Thymus (tissue), 14 donors: ENCODE measurements around the gene DDX6. TPM values are rescaled to one million over a fixed set of nuclear protein-coding genes. Genes with fewer than 3 reads are reported as not detected.
"Not testable (repeated sequence)": the region's sequence is repeated elsewhere in the genome, so short reads cannot be mapped to it uniquely, and the experiment has no call there.

Source experiments
- DNase-seq, 9 donors: peaks; one replicate each; pipeline ENCODE4 v3.0.0-alpha.2; 2013; ENCODE audit warnings: low spot score in 9 of 9, low read depth in 6 of 9, missing footprints in 1 of 9
- H3K27ac ChIP-seq, 2 donors: one replicate each; pipeline ENCODE4 v1.5.1; 2013; ENCODE audit warnings: control low read depth in 1 of 2, low read depth in 1 of 2, low read length in 1 of 2, mild to moderate bottlenecking in 1 of 2, moderate library complexity in 1 of 2
- H3K27me3 ChIP-seq, 2 donors: one replicate each; pipeline ENCODE4 v1.5.1; 2013; ENCODE audit warnings: low read length in 1 of 2; ENCODE audit not compliant: control insufficient read depth in 2 of 2, insufficient read depth in 1 of 2
- H3K36me3 ChIP-seq, 2 donors: one replicate each; pipeline ENCODE4 v1.5.1; 2013; ENCODE audit warnings: low read length in 1 of 2, mild to moderate bottlenecking in 1 of 2, moderate library complexity in 1 of 2; ENCODE audit not compliant: control insufficient read depth in 2 of 2, insufficient read depth in 2 of 2
- H3K4me1 ChIP-seq, 2 donors: one replicate each; pipeline ENCODE4 v1.5.1; 2013; ENCODE audit warnings: low read length in 2 of 2; ENCODE audit not compliant: control insufficient read depth in 2 of 2, insufficient read depth in 2 of 2
- H3K4me3 ChIP-seq, 2 donors: one replicate each; pipeline ENCODE4 v1.5.1; 2013; ENCODE audit warnings: low read length in 2 of 2, control low read depth in 1 of 2, mild to moderate bottlenecking in 1 of 2
- H3K9me3 ChIP-seq, 2 donors: one replicate each; pipeline ENCODE4 v1.5.1; 2013; ENCODE audit warnings: low read length in 1 of 2, mild to moderate bottlenecking in 1 of 2; ENCODE audit not compliant: control insufficient read depth in 2 of 2, insufficient read depth in 1 of 2
- whole genome bisulfite sequencing: extraction: QIAGEN DNeasy Blood & Tissue Kit; methylation state at CpG from one replicate; pipeline ENCODE4 v1.1.7; 2013; 5-methylcytosine and 5-hydroxymethylcytosine counted together
- long read RNA-seq, 10 donors: transcript quantifications; one replicate each; lab custom pipeline, GENCODE V29; 2026
- polyA plus RNA-seq: library from polyadenylated mRNA; stranded (reverse); fragments of 200-250 nt; gene quantifications from one replicate; pipeline ENCODE4 v1.2.3, GENCODE V29; 2013
- total RNA-seq: library from RNA; stranded (reverse); fragments of 120-200 nt; gene quantifications from one replicate; pipeline ENCODE4 v1.2.4, GENCODE V29; 2013
- donor health status: healthy.

DDX6 gene, protein sequence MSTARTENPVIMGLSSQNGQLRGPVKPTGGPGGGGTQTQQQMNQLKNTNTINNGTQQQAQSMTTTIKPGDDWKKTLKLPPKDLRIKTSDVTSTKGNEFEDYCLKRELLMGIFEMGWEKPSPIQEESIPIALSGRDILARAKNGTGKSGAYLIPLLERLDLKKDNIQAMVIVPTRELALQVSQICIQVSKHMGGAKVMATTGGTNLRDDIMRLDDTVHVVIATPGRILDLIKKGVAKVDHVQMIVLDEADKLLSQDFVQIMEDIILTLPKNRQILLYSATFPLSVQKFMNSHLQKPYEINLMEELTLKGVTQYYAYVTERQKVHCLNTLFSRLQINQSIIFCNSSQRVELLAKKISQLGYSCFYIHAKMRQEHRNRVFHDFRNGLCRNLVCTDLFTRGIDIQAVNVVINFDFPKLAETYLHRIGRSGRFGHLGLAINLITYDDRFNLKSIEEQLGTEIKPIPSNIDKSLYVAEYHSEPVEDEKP
- 71.1 TPM for total RNA-seq
- 54.4 TPM for polyA plus RNA-seq
- long read RNA-seq, donor 1, full-length matches to known transcripts: 6 of 6 reads
- long read RNA-seq, donor 1, partial matches to known transcripts: 0 of 6 reads
- long read RNA-seq, donor 1, other reads (novel, unspliced or antisense): 0 of 6 reads
- long read RNA-seq, donor 2: 0 reads
- long read RNA-seq, donor 3, full-length matches to known transcripts: 18 of 18 reads
- long read RNA-seq, donor 3, partial matches to known transcripts: 0 of 18 reads
- long read RNA-seq, donor 3, other reads (novel, unspliced or antisense): 0 of 18 reads
- long read RNA-seq, donor 4, full-length matches to known transcripts: 17 of 17 reads
- long read RNA-seq, donor 4, partial matches to known transcripts: 0 of 17 reads
- long read RNA-seq, donor 4, other reads (novel, unspliced or antisense): 0 of 17 reads
- long read RNA-seq, donor 5, full-length matches to known transcripts: 16 of 16 reads
- long read RNA-seq, donor 5, partial matches to known transcripts: 0 of 16 reads
- long read RNA-seq, donor 5, other reads (novel, unspliced or antisense): 0 of 16 reads
- long read RNA-seq, donor 6, full-length matches to known transcripts: 16 of 16 reads
- long read RNA-seq, donor 6, partial matches to known transcripts: 0 of 16 reads
- long read RNA-seq, donor 6, other reads (novel, unspliced or antisense): 0 of 16 reads
- long read RNA-seq, donor 7, full-length matches to known transcripts: 13 of 13 reads
- long read RNA-seq, donor 7, partial matches to known transcripts: 0 of 13 reads
- long read RNA-seq, donor 7, other reads (novel, unspliced or antisense): 0 of 13 reads
- long read RNA-seq, donor 8, full-length matches to known transcripts: 7 of 7 reads
- long read RNA-seq, donor 8, partial matches to known transcripts: 0 of 7 reads
- long read RNA-seq, donor 8, other reads (novel, unspliced or antisense): 0 of 7 reads
- long read RNA-seq, donor 9, full-length matches to known transcripts: 18 of 24 reads
- long read RNA-seq, donor 9, partial matches to known transcripts: 6 of 24 reads
- long read RNA-seq, donor 9, other reads (novel, unspliced or antisense): 0 of 24 reads
- long read RNA-seq, donor 10, transcript DDX6-205 (2 exons, 738 nt): major isoform, 16 of 21 reads
- long read RNA-seq, donor 10, partial matches to known transcripts: 5 of 21 reads
- long read RNA-seq, donor 10, other reads (novel, unspliced or antisense): 0 of 21 reads

DNA sequence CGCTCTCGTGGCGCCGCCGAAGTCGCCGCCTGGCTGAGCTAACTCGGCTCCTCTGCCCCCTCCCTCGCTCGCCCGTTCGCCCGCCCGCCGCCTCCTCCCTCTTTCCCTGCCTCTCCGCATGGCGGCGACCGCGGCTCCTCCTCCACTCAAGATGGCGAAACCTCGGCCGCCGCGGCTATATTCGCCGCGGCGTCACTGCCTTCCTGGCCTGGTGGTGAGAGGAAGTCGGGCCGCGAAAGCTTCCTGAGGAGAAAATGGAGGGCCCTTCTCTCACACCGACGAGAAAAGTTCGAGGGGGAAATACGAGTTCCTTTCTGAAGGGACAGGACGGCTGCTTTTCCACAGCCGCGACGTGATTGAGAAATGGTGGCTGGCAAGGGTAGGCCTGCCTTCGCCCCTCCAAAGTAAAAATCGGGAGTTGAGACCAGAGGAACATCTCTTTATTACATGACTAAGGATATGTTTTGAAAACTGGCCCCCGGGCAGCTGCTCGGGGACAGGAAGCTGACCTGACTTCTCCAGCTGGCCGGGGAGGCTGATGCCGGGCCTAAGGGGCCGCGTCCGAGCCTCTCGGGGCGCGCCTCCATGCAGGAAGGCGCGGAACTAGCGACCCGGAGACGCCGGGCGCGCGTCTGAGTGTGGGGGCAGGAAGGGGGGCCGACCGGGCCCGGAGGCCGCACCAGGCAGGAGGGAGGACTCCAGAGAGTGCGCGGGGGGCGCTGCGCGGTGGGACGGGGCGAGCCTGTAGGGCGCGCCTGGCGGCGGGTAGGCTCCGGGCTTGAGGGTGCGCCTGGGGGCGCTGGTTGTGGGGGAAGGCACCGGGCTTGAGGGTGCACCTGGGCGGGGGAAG, at the start of gene DDX6:
Gene DDX6 (minus strand): TSS at position 54 of the 850 bp plus-strand sequence. CDS start 4,913 bp downstream, outside the sequence.
- Histone ChIP-seq H3K9me3 (peaks cover 0 to 1% of the 10 kb centered on the region in 2 donors), H3K4me3 (peak within 1 kb of the TSS; percentile 95 to 99), H3K36me3 (peaks cover 0 to 5% of the 10 kb centered on the region in 2 donors), H3K27me3 (no peaks in the 10 kb centered on the region), H3K27ac (peak within 1 kb of the TSS; percentile 100), H3K4me1 (peaks cover 16 to 29% of the 10 kb centered on the region in 2 donors)
- WGBS: under 1% methylated on average over 81 of the region's 81 CpGs
- DNase-seq: peak; percentile 68 to 93 (median 82)

DNA sequence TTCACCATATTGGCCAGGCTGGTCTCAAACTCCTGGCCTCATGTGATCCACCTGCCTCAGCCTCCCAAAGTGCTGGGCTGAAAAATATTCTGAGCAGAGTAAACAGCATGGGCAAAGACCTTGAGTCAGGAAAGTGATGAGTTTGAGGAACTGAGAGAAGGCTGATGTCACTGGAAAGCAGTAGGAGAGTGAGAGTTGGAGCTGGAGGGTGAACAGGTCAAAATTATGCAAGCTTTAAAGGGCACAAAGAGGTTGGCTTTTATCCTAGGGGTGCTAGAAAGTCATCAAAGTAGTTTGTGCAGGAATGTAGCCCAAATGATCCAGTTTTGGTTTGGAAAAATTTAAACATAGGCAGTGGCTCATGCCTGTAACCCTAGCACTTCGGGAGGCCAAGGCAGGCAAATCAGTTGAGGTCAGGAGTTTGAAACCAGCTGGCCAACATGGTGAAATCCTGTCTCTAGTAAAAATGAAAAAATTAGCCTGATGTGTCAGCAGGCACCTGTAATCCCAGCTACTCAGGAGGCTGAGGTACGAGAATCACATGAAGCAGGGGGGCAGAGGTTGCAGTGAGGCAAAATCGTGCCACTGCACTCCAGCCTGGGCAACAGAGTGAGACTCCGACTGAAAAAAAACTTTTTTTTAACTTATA, 48.1 kb upstream of the DDX6 start:
- Histone ChIP-seq H3K9me3 (no peaks in the 10 kb centered on the region), H3K4me1 (no peaks in the 10 kb centered on the region), H3K36me3 (no peaks in the 10 kb centered on the region), H3K27ac (no peak overlapping the region), H3K4me3 (no peak overlapping the region), H3K27me3 (no peaks in the 10 kb centered on the region)
- DNase-seq: no peak
- WGBS: 81% methylated on average over 4 of the region's 4 CpGs

DNA sequence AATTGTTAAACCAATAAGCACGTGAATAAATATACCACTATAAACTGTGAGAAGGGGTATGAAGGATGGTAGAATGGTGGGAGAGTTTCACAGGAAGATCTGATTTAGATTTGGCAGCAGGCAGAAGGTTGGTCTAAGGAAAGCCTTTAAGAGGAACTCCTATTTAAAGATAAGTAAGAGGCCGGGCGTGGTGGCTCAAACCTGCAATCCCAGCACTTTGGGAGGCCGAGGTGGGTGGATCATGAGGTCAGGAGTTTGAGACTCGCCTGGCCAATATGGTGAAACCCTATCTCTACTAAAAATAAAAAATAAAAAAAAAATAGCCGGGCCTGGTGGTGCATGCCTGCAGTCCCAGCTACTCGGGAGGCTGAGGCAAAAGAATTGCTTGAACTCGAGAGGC, 46.9 kb upstream of the DDX6 start:
- Histone ChIP-seq H3K36me3 (no peaks in the 10 kb centered on the region), H3K27me3 (no peaks in the 10 kb centered on the region), H3K27ac (no peak overlapping the region), H3K9me3 (no peaks in the 10 kb centered on the region), H3K4me3 (no peak overlapping the region), H3K4me1 (no peaks in the 10 kb centered on the region)
- WGBS: 98% methylated on average over 8 of the region's 8 CpGs
- no peak for DNase-seq

DNA sequence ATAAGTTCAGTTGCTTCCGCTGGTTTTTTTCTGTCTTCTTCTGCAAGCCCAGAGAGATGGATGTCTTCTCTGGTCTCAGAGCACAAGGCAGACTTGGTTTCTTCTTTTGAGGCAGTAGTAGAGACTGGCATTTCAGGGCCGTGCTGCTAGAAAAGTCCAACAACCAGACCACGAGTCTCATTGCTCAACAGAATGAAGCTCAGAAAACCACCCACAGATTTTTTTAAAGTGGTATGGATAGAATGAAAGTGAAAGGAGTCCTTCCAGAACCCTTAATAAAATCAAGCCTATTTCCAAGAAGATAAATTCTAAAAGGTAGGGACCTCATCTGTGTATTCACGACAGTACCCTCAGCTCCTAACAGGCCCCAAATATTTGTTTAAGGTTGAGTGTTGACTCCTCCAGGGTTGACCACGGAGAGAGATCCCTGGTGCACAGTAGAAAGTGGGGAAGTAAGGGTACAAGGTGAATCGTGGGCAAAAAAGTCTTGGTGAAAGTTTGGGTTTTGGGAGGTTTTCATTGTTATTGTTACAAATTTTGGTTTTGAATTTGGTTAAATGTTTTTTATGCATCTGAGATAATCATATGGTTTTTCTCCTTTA, 43.6 kb upstream of the DDX6 start:
- 57% methylated on average over 6 of the region's 6 CpGs for WGBS
- H3K4me3 ChIP-seq: no peak overlapping the region
- no peak for DNase-seq
- no peak overlapping the region for H3K27ac ChIP-seq
- H3K4me1 ChIP-seq: no peaks in the 10 kb centered on the region
- no peaks in the 10 kb centered on the region for H3K27me3 ChIP-seq
- H3K36me3 ChIP-seq: no peaks in the 10 kb centered on the region
- H3K9me3 ChIP-seq: no peaks in the 10 kb centered on the region

DNA sequence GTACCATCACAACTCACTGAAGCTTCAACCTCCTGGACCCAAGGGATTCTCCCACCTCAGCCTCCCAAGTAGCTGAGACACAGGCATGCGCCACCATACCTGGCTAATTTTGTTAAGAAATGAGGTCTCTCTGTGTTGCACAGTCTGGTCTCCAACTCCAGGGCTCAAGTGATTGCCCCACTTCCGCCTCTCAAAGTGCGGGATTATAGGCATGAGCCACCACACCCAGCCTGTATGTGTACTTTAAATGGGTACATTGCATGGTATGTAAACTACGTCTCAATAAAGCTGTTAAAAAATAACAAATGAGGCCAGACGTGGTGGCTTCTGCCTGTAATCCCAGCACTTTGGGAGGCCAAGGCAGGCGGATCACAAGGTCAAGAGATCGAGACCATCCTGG, 36.2 kb upstream of the DDX6 start:
- Histone ChIP-seq H3K27ac (no peak overlapping the region), H3K4me1 (no peaks in the 10 kb centered on the region)
- WGBS: 99% methylated on average over 7 of the region's 7 CpGs

DNA sequence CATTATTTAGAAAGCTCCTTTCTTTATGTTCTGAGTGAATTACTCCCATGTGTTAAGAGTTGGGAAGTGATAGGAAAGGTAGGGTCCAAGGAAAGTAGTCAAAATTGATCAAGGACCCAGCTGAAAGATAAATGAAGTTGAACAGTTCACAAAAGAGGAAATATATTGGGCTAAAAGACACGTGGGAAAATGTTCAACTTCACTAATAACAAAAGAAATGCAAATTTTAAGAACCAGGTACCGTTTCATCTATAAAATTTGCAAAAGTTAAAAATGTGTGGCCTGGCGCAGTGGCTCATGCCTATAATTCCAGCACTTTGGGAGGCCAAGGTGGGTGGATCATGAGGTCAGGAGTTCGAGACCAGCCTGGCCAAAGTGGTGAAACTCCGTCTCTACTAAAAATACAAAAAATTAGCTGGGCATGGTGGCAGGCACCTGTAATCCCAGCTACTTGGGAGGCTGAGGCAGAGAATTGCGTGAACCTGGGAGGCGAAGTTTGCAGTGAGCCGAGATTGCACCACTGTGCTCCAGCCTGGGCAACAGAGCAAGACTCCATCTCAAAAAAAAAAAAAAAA, 32.1 kb upstream of the DDX6 start:
- not testable (repeated sequence) for H3K27me3 ChIP-seq, H3K9me3 ChIP-seq, H3K4me3 ChIP-seq, DNase-seq, H3K36me3 ChIP-seq, H3K27ac ChIP-seq, H3K4me1 ChIP-seq
- WGBS: 94% methylated on average over 8 of the region's 8 CpGs

More for the DNA sequence above, 36.2 kb upstream of the DDX6 start:
- no peak for DNase-seq
- H3K36me3 ChIP-seq: no peaks in the 10 kb centered on the region
- no peak overlapping the region for H3K4me3 ChIP-seq
- no peaks in the 10 kb centered on the region for H3K9me3 ChIP-seq
- H3K27me3 ChIP-seq: no peaks in the 10 kb centered on the region
